MM.1S (cell line): ENCODE measurements around the gene RTN3.

Source experiments
- DNase-seq: peaks from one replicate; pipeline ENCODE4 v3.0.0-alpha.2; 2015
- H2AFZ ChIP-seq: fragments of 300-600 bp; sonication (generic); 2 replicates; pipeline ENCODE4 v1.6.0; 2016; ENCODE audit warnings: antibody characterized with exemption, low read length
- H3F3A ChIP-seq: fragments of 300-600 bp; sonication (generic); 2 replicates; pipeline ENCODE4 v1.6.1; 2016; ENCODE audit warnings: mild to moderate bottlenecking, antibody characterized with exemption, low read length, moderate library complexity, mixed read lengths; ENCODE audit not compliant: insufficient read depth
- H3K27ac ChIP-seq: fragments of 300-600 bp; sonication (generic); 2 replicates; pipeline ENCODE4 v1.5.1; 2016; ENCODE audit warnings: mild to moderate bottlenecking, low read length
- H3K27me3 ChIP-seq: fragments of 300-600 bp; sonication (generic); replicated peaks from 2 replicates; pipeline ENCODE4 v1.6.0; 2016; ENCODE audit warnings: low read length; ENCODE audit not compliant: insufficient read depth
- H3K36me3 ChIP-seq: fragments of 300-600 bp; sonication (generic); replicated peaks from 2 replicates; pipeline ENCODE4 v1.6.1; 2016; ENCODE audit warnings: mild to moderate bottlenecking, low read length, mixed read lengths; ENCODE audit not compliant: insufficient read depth
- H3K4me1 ChIP-seq: fragments of 300-600 bp; sonication (generic); 2 replicates; pipeline ENCODE4 v1.6.1; 2016; ENCODE audit warnings: low read length, mixed read lengths
- H3K4me2 ChIP-seq: fragments of 300-600 bp; sonication (generic); 2 replicates; pipeline ENCODE4 v1.6.0; 2016; ENCODE audit warnings: low read depth, low read length
- H3K4me3 ChIP-seq: fragments of 300-600 bp; sonication (generic); 2 replicates; pipeline ENCODE4 v1.5.1; 2016; ENCODE audit warnings: low read length, mixed read lengths
- H3K79me2 ChIP-seq: fragments of 300-600 bp; sonication (generic); 2 replicates; pipeline ENCODE4 v1.6.1; 2016; ENCODE audit warnings: mixed run types, low read length, mixed read lengths
- H3K9ac ChIP-seq: fragments of 300-600 bp; sonication (generic); 2 replicates; pipeline ENCODE4 v1.6.1; 2016; ENCODE audit warnings: low read length, mixed read lengths
- H3K9me2 ChIP-seq: fragments of 300-600 bp; sonication (generic); replicated peaks from 2 replicates; pipeline ENCODE4 v1.6.1; 2016; ENCODE audit warnings: mild to moderate bottlenecking, low read length, mixed read lengths; ENCODE audit not compliant: insufficient read depth
- H3K9me3 ChIP-seq: fragments of 300-600 bp; sonication (generic); replicated peaks from 2 replicates; pipeline ENCODE4 v1.6.1; 2016; ENCODE audit warnings: mild to moderate bottlenecking, low read length, mixed read lengths; ENCODE audit not compliant: insufficient read depth
- H4K20me1 ChIP-seq: fragments of 300-600 bp; sonication (generic); 2 replicates; pipeline ENCODE4 v1.6.1; 2016; ENCODE audit warnings: mild to moderate bottlenecking, low read length, moderate library complexity, mixed read lengths; ENCODE audit not compliant: insufficient read depth
- EZH2 ChIP-seq: fragments of 300-600 bp; sonication (generic); optimal IDR thresholded peaks from 2 replicates; pipeline ENCODE3; 2017; ENCODE audit warnings: low read depth, mild to moderate bottlenecking, antibody characterized with exemption, low read length, mixed read lengths
- EZH2phosphoT487 ChIP-seq: fragments of 300-600 bp; sonication (generic); IDR thresholded peaks from 2 replicates; pipeline ENCODE4 v1.6.1; 2018; ENCODE audit warnings: antibody characterized with exemption, low read length
- TF ChIP-seq, protein P1 (sequence below): fragments of 300-600 bp; sonication (generic); IDR thresholded peaks from 2 replicates; pipeline ENCODE4 v1.5.1; 2016; ENCODE audit warnings: antibody characterized with exemption, low read length, mixed read lengths

Gene RTN3

DNA sequence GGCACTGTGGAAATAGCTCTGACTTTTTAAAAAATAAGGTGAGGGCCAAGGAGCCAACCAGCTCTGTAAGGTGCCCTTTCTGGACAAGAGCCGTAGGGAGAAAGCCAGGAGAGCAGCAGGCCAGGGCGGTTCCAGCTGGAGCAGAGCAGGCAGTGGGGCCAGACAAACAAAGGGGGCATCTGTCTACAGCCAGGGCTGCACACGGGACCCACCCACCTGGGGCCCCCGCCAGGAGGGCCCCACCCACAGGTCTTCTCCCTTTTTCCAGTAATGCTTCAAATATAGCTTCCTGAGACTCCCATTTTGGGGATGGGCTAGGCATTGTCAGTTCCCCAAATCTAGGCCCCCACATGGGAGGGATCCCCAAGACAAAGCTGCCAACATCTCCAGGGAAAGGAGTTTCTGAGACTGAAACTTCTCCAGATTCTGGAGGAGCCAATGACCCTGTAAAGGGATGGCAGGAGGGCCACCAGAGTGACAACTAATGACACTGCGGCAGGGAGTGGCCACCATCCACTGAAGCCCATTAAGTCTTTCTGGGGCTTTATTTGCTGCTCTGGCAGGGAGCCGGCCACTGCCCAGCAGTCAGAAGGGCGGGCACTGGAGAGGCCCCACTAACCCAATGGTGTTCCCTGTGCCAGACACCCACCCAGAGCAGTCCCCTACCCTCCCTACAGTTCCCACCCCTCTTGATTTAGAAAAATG, 85.4 kb downstream of the RTN3 start:
- Histone ChIP-seq H2AFZ (no peak overlapping the region), H3K9ac (no peak overlapping the region), H3K4me1 (0 out of 2 replicates have a peak, but pooled peaks cover 3% of the 10 kb centered on the region), H3K9me2 (no peaks in the 10 kb centered on the region), H3K4me2 (peak overlapping the region; percentile 76; the same call in 1 of the 2 replicates), H4K20me1 (no peaks in the 10 kb centered on the region), H3K9me3 (no peaks in the 10 kb centered on the region), H3K27me3 (peaks cover 17% of the 10 kb centered on the region), H3K27ac (no peak overlapping the region), H3F3A (peaks cover 4% of the 10 kb centered on the region; the same call in 1 of the 2 replicates), H3K36me3 (no peaks in the 10 kb centered on the region), H3K4me3 (no peak overlapping the region), H3K79me2 (no peaks in the 10 kb centered on the region)
- no peak for DNase-seq
- TF ChIP-seq, protein P1, sequence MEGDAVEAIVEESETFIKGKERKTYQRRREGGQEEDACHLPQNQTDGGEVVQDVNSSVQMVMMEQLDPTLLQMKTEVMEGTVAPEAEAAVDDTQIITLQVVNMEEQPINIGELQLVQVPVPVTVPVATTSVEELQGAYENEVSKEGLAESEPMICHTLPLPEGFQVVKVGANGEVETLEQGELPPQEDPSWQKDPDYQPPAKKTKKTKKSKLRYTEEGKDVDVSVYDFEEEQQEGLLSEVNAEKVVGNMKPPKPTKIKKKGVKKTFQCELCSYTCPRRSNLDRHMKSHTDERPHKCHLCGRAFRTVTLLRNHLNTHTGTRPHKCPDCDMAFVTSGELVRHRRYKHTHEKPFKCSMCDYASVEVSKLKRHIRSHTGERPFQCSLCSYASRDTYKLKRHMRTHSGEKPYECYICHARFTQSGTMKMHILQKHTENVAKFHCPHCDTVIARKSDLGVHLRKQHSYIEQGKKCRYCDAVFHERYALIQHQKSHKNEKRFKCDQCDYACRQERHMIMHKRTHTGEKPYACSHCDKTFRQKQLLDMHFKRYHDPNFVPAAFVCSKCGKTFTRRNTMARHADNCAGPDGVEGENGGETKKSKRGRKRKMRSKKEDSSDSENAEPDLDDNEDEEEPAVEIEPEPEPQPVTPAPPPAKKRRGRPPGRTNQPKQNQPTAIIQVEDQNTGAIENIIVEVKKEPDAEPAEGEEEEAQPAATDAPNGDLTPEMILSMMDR, result no peak
- no peak for TF ChIP-seq EZH2
- TF ChIP-seq EZH2phosphoT487, result no peak

DNA sequence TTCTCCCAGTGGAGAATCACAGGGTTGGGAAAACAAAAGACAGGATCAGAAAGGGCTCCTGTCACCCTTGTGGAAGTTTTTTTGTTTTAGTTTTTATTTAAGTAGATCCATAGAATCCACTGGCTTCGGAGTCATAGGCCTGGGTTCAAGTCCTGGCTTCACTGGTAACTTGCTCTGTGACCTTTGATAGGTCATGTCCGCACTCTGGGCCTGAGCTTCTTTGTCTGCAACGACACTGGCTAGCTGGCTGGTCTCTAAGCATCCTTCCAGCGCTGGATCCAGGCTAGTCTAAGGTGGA, 85.9 kb downstream of the RTN3 start:
- TF ChIP-seq EZH2 (no peak), EZH2phosphoT487 (no peak)
- TF ChIP-seq, protein P1, result no peak
- no peak overlapping the region for H3K27ac ChIP-seq
- H3K9me3 ChIP-seq, result no peaks in the 10 kb centered on the region
- H3K27me3 ChIP-seq, result peaks cover 17% of the 10 kb centered on the region
- 0 out of 2 replicates have a peak, but pooled peaks cover 3% of the 10 kb centered on the region for H3K4me1 ChIP-seq
- H3F3A ChIP-seq, result peaks cover 4% of the 10 kb centered on the region; the same call in 1 of the 2 replicates
- H3K4me2 ChIP-seq, result peak overlapping the region; percentile 76
- H3K9me2 ChIP-seq, result no peaks in the 10 kb centered on the region
- peak overlapping the region; percentile 85 for H2AFZ ChIP-seq
- H3K9ac ChIP-seq, result peak overlapping the region; percentile 36; the same call in 1 of the 2 replicates
- no peaks in the 10 kb centered on the region for H3K79me2 ChIP-seq
- no peaks in the 10 kb centered on the region for H4K20me1 ChIP-seq
- DNase-seq, result no peak
- H3K4me3 ChIP-seq, result peak overlapping the region; percentile 74
- H3K36me3 ChIP-seq, result no peaks in the 10 kb centered on the region

DNA sequence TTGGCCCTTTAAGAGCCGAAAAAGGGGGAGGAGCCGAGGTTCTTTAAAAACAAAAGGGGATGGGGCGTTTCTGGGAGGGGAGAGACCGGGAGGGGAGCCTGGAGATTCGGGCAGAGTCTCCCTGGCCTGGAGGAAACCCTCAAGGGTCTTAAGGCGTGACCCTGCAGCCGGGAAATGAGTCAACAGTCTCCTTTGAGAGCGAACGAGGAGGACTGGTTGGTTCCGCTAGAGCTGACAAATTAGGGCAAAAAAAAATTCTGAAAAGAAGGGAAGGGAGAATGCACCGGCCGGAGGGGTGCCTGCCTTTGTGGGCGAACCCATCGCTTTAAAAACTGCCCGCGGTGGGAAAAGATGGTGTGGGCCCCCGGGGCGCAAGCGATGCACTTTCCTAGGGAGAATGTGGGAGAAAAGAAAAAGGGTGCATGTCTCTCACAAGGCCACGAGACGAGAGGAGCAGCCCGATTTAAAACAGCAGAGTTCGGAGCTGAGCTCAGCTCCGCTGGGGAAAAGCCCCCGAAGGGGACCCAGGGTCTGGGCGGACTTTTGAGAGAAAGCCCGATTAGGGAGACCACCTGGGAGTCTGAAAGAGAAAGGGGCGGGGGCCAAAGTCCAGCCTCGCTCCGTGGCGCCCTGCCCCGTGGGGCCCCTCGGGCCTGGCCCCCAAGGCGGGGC, 86.4 kb downstream of the RTN3 start:
- no peaks in the 10 kb centered on the region for H3K9me2 ChIP-seq
- H3K27me3 ChIP-seq, result peaks cover 17% of the 10 kb centered on the region
- TF ChIP-seq, protein P1, result no peak
- TF ChIP-seq EZH2 (no peak), EZH2phosphoT487 (no peak)
- peak overlapping the region; percentile 76 for H3K4me2 ChIP-seq
- H3K27ac ChIP-seq, result no peak overlapping the region
- peak overlapping the region; percentile 85 for H2AFZ ChIP-seq
- H3K9me3 ChIP-seq, result no peaks in the 10 kb centered on the region
- peak; percentile 48 for DNase-seq
- H3K4me1 ChIP-seq, result 0 out of 2 replicates have a peak, but pooled peaks cover 3% of the 10 kb centered on the region
- H3K36me3 ChIP-seq, result no peaks in the 10 kb centered on the region
- H4K20me1 ChIP-seq, result no peaks in the 10 kb centered on the region
- no peaks in the 10 kb centered on the region for H3K79me2 ChIP-seq
- peak overlapping the region; percentile 36; the same call in 1 of the 2 replicates for H3K9ac ChIP-seq
- peaks cover 4% of the 10 kb centered on the region; the same call in 1 of the 2 replicates for H3F3A ChIP-seq
- H3K4me3 ChIP-seq, result peak overlapping the region; percentile 74
